ENCODE results near the gene EVC. TPM values are rescaled to one million over a fixed set of nuclear protein-coding genes. Genes with fewer than 3 reads are reported as not detected.

The EVC gene
- polyA plus RNA-seq = 1 to 10 TPM; 4.0 to 6.2 (median 4.0) TPM

- 1% methylated on average over 33 to 48 of the region's 49 CpGs for WGBS, 3 donors
- H3K27ac ChIP-seq (ENCODE audit: low read depth, low read length) = peak within 1 kb of the TSS; percentile 57
Observed at GRCh38 chr4:5710961-5711478, at the start of gene EVC. TSS of gene EVC (plus strand) at chr4:5711201. CDS start at chr4:5711381, 180 bp downstream.

GRCh38 chr4:5661237-5661636 lies 49.8 kb upstream of the EVC start:
- WGBS, 3 donors = 85 to 86% (median 86%) methylated on average over 4 of the region's 4 CpGs
- H3K27ac ChIP-seq (ENCODE audit: low read depth, low read length) = no peak overlapping the region

- H3K27ac ChIP-seq (ENCODE audit: low read depth, low read length) = no peak overlapping the region
- 45 to 81% (median 49%) methylated on average over 1 of the region's 1 CpG for WGBS, 3 donors
Observed at GRCh38 chr4:5662555-5662954, 48.4 kb upstream of the EVC start.

GRCh38 chr4:5664778-5665177 lies 46.2 kb upstream of the EVC start:
- H3K27ac ChIP-seq (ENCODE audit: low read depth, low read length) = no peak overlapping the region
- WGBS, 3 donors = 92 to 97% (median 93%) methylated on average over 12 of the region's 12 CpGs

GRCh38 chr4:5666741-5667140 lies 44.3 kb upstream of the EVC start:
- 75 to 87% (median 85%) methylated on average over 1 of the region's 1 CpG for WGBS, 3 donors
- no peak overlapping the region for H3K27ac ChIP-seq (ENCODE audit: low read depth, low read length)

GRCh38 chr4:5676763-5677162 lies 34.2 kb upstream of the EVC start:
- H3K27ac ChIP-seq (ENCODE audit: low read depth, low read length) = no peak overlapping the region
- 91 to 94% (median 93%) methylated on average over 8 of the region's 8 CpGs for WGBS, 3 donors

GRCh38 chr4:5678977-5679376 lies 32.0 kb upstream of the EVC start:
- 86 to 91% (median 90%) methylated on average over 10 of the region's 10 CpGs for WGBS, 3 donors
- no peak overlapping the region for H3K27ac ChIP-seq (ENCODE audit: low read depth, low read length)

GRCh38 chr4:5683566-5683965 lies 27.4 kb upstream of the EVC start:
- whole genome bisulfite sequencing, 3 donors = 53 to 58% (median 57%) methylated on average over 10 of the region's 10 CpGs
- H3K27ac ChIP-seq (ENCODE audit: low read depth, low read length) = no peak overlapping the region

GRCh38 chr4:5685296-5685695 lies 25.7 kb upstream of the EVC start:
- WGBS, 3 donors = 94 to 97% (median 95%) methylated on average over 9 of the region's 9 CpGs

GRCh38 chr4:5686338-5686737 lies 24.7 kb upstream of the EVC start:
- no peak overlapping the region for H3K27ac ChIP-seq (ENCODE audit: low read depth, low read length)
- 89 to 93% (median 91%) methylated on average over 6 of the region's 6 CpGs for WGBS, 3 donors

More at GRCh38 chr4:5685296-5685695, 25.7 kb upstream of the EVC start:
- no peak overlapping the region for H3K27ac ChIP-seq (ENCODE audit: low read depth, low read length)

GRCh38 chr4:5689065-5689464 lies 21.9 kb upstream of the EVC start:
- no peak overlapping the region for H3K27ac ChIP-seq (ENCODE audit: low read depth, low read length)
- 88 to 93% (median 90%) methylated on average over 8 of the region's 8 CpGs for WGBS, 3 donors

- WGBS, 3 donors = 77 to 93% (median 89%) methylated on average over 7 of the region's 7 CpGs
- H3K27ac ChIP-seq (ENCODE audit: low read depth, low read length) = no peak overlapping the region
Observed at GRCh38 chr4:5691491-5692132, 19.4 kb upstream of the EVC start.

GRCh38 chr4:5693871-5694270 lies 17.1 kb upstream of the EVC start:
- WGBS, 3 donors = 85 to 93% (median 90%) methylated on average over 4 of the region's 4 CpGs
- H3K27ac ChIP-seq (ENCODE audit: low read depth, low read length) = no peak overlapping the region

- WGBS, 3 donors = 90 to 95% (median 95%) methylated on average over 11 of the region's 11 CpGs
- no peak overlapping the region for H3K27ac ChIP-seq (ENCODE audit: low read depth, low read length)
Observed at GRCh38 chr4:5696341-5696740, 14.7 kb upstream of the EVC start.

GRCh38 chr4:5700459-5700858 lies 10.5 kb upstream of the EVC start:
- no peak overlapping the region for H3K27ac ChIP-seq (ENCODE audit: low read depth, low read length)
- WGBS, 3 donors = 68 to 85% (median 77%) methylated on average over 5 of the region's 5 CpGs

GRCh38 chr4:5701971-5702370 lies 9.0 kb upstream of the EVC start:
- no peak overlapping the region for H3K27ac ChIP-seq (ENCODE audit: low read depth, low read length)
- 89 to 96% (median 94%) methylated on average over 8 of the region's 8 CpGs for WGBS, 3 donors

- WGBS, 3 donors = 93 to 96% (median 93%) methylated on average over 5 of the region's 5 CpGs
- no peak overlapping the region for H3K27ac ChIP-seq (ENCODE audit: low read depth, low read length)
Observed at GRCh38 chr4:5703831-5704230, 7.2 kb upstream of the EVC start.

- WGBS, 3 donors = 92 to 96% (median 96%) methylated on average over 6 of the region's 6 CpGs
- H3K27ac ChIP-seq (ENCODE audit: low read depth, low read length) = no peak overlapping the region
Observed at GRCh38 chr4:5704276-5704675, 6.7 kb upstream of the EVC start.

GRCh38 chr4:5705647-5706320 lies 5.2 kb upstream of the EVC start:
- 73 to 75% (median 73%) methylated on average over 5 of the region's 5 CpGs for WGBS, 3 donors

More at GRCh38 chr4:5705647-5706320, 5.2 kb upstream of the EVC start:
- no peak overlapping the region for H3K27ac ChIP-seq (ENCODE audit: low read depth, low read length)

Data from adipose tissue (tissue), 3 donors.